Stimulated activated naive B cell treated with anti-CD40 and anti-IgM and Interleukin-4, amounts not matched to agents 10 μg/mL and 1 μg/mL and 100 μg/mL, for 72 hours (primary cell): ENCODE data around the gene CALHM3.
"Not testable (repeated sequence)": the region's sequence is repeated elsewhere in the genome, so short reads cannot be mapped to it uniquely, and the experiment has no call there.

Experiments used
- ATAC-seq, 2 donors: fragments of 150-1000 bp; cut with Tn5 transposase; replicated peaks; 2 replicates each; pipeline ENCODE4 v1.10.0; 2021; ENCODE audit warnings: moderate library complexity in 1 of 2
- DNase-seq: peaks from one replicate; pipeline ENCODE4 v3.0.0; 2021
- H3K27ac Mint-ChIP-seq: one replicate; pipeline ENCODE4 v1.8.0; 2022; ENCODE audit warnings: mild to moderate bottlenecking, mixed read lengths
- H3K27me3 Mint-ChIP-seq, 2 donors: one replicate each; pipeline ENCODE4 v1.8.0; 2022; ENCODE audit warnings: mixed read lengths in 2 of 2
- H3K36me3 Mint-ChIP-seq, 2 donors: one replicate each; pipeline ENCODE4 v1.8.0; 2022; ENCODE audit warnings: mixed read lengths in 2 of 2, mild to moderate bottlenecking in 1 of 2
- H3K4me1 Mint-ChIP-seq, 2 donors: one replicate each; pipeline ENCODE4 v1.8.0; 2022; ENCODE audit warnings: mixed read lengths in 2 of 2, mild to moderate bottlenecking in 1 of 2
- H3K4me3 Mint-ChIP-seq, 2 donors: one replicate each; pipeline ENCODE4 v1.8.0; 2022; ENCODE audit warnings: mild to moderate bottlenecking in 2 of 2, mixed read lengths in 2 of 2, moderate library complexity in 1 of 2
- H3K9me3 Mint-ChIP-seq, 2 donors: one replicate each; pipeline ENCODE4 v1.8.0; 2022; ENCODE audit warnings: mixed read lengths in 2 of 2, mild to moderate bottlenecking in 1 of 2

CALHM3 gene

DNA sequence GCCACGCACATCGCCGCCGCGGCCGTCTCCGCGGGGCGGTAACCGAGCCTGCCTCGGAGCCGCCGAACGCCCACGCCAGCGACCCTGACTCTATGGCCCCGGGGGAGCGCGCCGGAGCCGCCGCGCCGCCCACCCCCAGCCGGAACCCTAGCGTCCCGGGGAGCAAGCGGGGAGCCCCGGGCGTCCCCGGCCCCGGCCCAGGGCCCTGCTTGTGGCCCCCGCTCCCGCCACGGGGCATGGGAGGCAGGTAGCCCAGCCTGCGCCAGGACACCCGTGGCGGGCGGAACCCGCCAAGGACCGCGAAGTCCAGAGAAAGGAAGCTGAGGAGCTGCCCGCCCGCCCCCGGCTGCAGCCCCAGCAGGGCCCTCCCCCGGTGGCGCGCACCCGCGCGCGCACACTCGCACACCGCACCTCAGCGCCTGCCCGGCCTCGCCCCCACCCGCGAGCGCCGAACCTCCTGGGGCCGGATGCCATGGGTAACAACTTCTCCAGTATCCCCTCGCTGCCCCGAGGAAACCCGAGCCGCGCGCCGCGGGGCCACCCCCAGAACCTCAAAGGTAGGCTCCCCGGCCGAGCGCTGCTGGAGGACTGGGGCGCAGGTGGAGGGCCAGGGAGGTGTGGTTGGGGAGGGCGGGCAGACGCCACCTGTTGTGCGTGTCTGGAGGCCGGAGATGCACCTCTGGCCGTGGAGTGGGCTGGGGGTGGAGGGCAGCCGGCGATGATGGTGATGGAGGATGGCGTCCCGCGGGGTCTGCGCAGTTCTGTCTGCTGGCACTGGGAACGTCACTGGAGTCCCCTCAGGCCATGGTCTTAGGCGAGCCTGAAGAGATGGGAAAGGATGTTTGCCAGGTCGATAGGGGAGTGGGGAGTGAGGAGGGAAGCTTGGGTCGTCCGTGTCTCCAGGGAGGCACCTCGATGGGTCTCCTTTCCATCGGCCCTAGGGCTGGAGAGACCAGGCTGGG, 15.2 kb upstream of the CALHM3 start:
- Mint-ChIP-seq H3K4me1 (peaks cover 29 to 44% of the 10 kb centered on the region in 2 donors), H3K9me3 (no peaks in the 10 kb centered on the region), H3K4me3 (peak overlapping the region; percentile 66 to 72), H3K27ac (no peak overlapping the region), H3K27me3 (peaks cover 50 to 72% of the 10 kb centered on the region in 2 donors), H3K36me3 (no peaks in the 10 kb centered on the region)
- peak; percentile 22 to 24 for ATAC-seq
- DNase-seq: no peak

DNA sequence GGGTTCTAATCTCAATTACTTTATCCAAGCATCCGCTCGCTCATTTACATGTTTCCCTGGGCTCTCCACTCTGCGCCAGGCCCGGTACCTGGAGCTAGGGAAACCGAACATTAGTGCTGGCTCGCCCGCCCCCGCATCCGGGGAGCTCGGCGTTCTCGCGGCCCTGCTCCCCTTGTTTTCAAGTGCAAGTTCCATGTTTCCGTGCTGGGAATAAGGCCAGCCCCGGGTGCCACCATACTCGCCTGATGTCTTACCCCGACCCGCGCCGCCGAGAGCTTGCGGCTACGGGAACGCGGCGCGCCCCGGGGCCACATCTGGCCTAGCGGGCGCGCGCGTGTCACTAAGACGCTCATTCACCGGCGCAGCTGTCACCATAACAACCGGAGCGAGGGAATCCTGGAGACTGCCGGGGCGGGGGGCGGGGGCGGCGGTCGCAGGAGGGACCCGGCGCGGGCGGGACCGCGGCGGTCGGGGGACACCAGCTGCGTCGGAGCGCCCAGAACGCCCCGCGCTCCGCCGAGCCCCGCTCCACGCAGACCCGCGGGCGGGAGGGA, 14.4 kb upstream of the CALHM3 start, which contains the start of gene NEURL1:
TSS of gene NEURL1 (plus strand) at position 344 of the 554 bp plus-strand sequence. CDS start 683 bp downstream, outside the sequence.
- peaks cover 29 to 44% of the 10 kb centered on the region in 2 donors for H3K4me1 Mint-ChIP-seq
- H3K27me3 Mint-ChIP-seq: peaks cover 46 to 64% of the 10 kb centered on the region in 2 donors
- ATAC-seq (peak; percentile 5 to 9), DNase-seq (no peak)
- H3K27ac Mint-ChIP-seq: peak within 1 kb of the TSS; percentile 42
- peak within 1 kb of the TSS; percentile 83 to 88 for H3K4me3 Mint-ChIP-seq
- H3K36me3 Mint-ChIP-seq: no peaks in the 10 kb centered on the region
- H3K9me3 Mint-ChIP-seq: no peaks in the 10 kb centered on the region

DNA sequence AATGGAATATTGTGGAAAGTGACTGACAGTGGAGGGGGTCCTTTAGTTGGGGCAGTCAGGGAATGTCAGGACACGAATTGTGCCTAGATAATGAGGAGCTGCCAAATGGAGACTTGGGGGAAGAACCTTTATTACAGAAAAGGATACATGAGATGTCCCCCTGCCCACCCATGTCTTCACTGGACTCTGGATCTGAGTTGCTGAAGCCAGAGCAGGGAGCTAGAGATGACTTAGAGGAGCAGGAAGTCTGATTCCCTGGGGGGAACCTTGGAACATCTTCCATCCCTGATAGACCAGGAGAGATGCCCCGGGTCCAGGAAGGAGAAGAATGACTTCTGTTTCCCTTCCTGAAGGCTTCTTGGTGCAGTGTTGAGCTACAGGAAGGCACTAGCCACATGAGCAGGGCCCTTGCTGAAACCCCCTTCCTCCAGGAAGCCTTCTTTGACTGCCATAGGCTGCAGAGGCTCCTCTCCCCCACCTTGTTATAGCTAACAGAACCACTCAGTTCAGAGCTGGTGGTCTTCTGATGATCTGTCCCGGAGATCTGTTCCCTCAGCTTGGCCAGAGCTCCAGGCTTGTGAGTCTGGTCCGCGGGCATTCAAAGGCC, 13.7 kb upstream of the CALHM3 start:
- H3K27ac Mint-ChIP-seq: no peak overlapping the region
- H3K27me3 Mint-ChIP-seq: peaks cover 44 to 61% of the 10 kb centered on the region in 2 donors

DNA sequence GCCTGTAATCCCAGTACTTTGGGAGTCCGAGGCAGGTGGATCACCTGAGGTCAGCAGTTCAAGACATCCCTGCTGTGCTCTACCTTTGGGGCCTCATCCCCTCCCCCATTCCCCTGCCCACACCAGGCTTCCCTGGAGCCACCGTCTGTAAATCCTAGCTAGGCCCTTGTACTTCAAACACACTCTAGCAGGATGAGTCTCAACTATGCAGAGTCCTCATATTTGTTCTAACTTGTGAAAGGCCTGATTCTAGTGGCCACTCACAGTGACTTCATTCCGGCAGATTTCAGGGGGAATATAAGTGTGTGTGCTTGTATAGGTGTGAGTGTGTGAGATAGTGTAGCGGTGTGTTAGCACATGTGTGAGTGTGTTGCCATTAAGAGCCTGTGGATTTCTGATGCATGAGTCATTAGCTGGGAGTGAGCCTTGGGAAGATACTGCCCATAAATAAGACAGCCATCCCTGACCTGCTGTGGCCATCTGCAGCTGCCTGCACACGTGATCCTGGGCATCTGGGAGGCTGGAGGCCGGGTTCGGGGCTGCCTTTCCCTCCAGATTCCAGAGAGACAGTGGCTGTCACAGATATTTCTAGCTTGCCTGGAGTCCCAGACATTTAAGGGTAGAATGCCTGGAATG, 12.8 kb upstream of the CALHM3 start:
- H3K36me3 Mint-ChIP-seq: no peaks in the 10 kb centered on the region
- H3K27me3 Mint-ChIP-seq: peaks cover 37 to 52% of the 10 kb centered on the region in 2 donors
- peaks cover 29 to 44% of the 10 kb centered on the region in 2 donors for H3K4me1 Mint-ChIP-seq
- ATAC-seq: no peak
- no peaks in the 10 kb centered on the region for H3K9me3 Mint-ChIP-seq
- no peak overlapping the region for H3K4me3 Mint-ChIP-seq
- DNase-seq: no peak
- peak overlapping the region; percentile 43 for H3K27ac Mint-ChIP-seq

More for the DNA sequence above, 13.7 kb upstream of the CALHM3 start:
- H3K4me1 Mint-ChIP-seq: peaks cover 29 to 44% of the 10 kb centered on the region in 2 donors
- H3K4me3 Mint-ChIP-seq: peak overlapping the region; percentile 83 to 88
- ATAC-seq (no peak), DNase-seq (no peak)
- no peaks in the 10 kb centered on the region for H3K9me3 Mint-ChIP-seq
- H3K36me3 Mint-ChIP-seq: no peaks in the 10 kb centered on the region

DNA sequence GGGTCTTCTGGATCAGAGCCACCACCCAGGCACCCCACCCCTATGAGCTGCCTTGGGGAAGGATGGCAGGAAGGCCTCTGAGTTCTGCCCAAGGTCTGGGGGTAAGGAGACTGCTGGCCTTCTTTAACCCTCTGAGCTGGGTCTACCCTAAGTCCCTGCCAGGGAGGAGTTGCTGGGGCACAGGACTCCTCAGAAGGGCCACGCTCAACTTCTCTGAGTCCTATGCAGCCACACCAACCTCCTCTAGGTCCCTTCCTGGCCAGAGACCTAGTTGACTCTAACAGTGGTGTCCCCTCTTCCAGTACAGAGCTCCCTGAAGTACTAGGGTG, 11.9 kb upstream of the CALHM3 start:
- DNase-seq: no peak
- no peak overlapping the region for H3K4me3 Mint-ChIP-seq

DNA sequence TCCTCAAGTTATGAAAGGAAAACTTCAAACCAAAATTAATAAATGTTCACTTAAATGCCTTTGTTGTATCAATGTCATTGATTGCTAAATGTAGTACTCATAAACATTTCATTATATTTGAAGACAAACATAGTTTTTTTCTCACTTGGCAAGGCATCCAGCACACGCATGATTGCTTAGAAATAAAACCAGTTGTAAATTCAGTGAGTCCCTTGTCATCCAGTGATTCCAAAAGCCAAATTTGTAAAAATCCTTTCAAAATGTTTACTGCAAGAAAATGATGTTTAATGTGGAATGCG, 8.3 kb upstream of the CALHM3 start:
- no peak for ATAC-seq
- no peak overlapping the region for H3K4me3 Mint-ChIP-seq

More for the DNA sequence above, 11.9 kb upstream of the CALHM3 start:
- Mint-ChIP-seq H3K36me3 (no peaks in the 10 kb centered on the region), H3K9me3 (no peaks in the 10 kb centered on the region), H3K4me1 (peaks cover 29 to 48% of the 10 kb centered on the region in 2 donors), H3K27ac (no peak overlapping the region), H3K27me3 (peaks cover 37 to 50% of the 10 kb centered on the region in 2 donors)
- peak; percentile 38 to 41 for ATAC-seq

DNA sequence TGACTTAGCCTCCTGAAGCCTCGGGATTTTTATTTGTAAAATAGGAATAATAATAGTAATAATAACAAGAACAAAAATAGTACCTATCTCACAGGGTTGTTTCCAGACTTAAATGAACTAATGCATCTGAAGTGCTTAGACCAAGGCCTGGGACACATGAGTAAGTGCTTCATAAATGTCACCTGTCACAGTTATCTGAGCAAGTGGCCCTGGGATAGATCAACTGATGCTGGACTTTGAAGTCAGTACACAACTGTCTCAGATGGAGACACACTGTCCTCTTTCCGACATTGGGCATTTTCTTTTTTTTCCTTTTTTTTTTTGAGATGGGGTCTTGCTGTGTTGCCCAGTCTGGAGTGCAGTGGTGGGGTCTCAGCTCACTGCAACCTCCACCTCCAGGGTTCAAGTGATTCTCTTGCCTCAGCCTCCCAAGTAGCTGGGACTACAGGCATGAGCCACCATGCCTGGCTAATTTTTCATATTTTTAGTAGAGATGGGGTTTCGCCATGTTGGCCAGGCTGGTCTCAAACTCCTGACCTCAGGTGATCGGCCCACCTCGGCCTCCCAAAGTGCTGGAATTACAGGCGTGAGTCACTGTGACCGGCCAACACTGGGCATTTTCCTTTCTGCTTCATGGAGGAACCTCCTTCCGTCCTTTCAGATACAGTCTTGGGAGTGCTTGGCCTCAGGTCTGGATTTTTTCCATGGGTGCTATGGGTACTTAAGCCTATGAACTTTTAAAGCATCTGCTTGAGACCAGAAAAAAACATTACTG, 7.8 kb upstream of the CALHM3 start:
- H3K27ac Mint-ChIP-seq, DNase-seq, ATAC-seq, H3K4me3 Mint-ChIP-seq, H3K9me3 Mint-ChIP-seq, H3K36me3 Mint-ChIP-seq: not testable (repeated sequence)
- Mint-ChIP-seq H3K27me3 (peaks cover 8 to 18% of the 10 kb centered on the region in 2 donors), H3K4me1 (peaks cover 23 to 36% of the 10 kb centered on the region in 2 donors)

More for the DNA sequence above, 8.3 kb upstream of the CALHM3 start:
- Mint-ChIP-seq H3K9me3 (no peaks in the 10 kb centered on the region), H3K36me3 (no peaks in the 10 kb centered on the region), H3K4me1 (peaks cover 21 to 38% of the 10 kb centered on the region in 2 donors), H3K27ac (no peak overlapping the region), H3K27me3 (peaks cover 14 to 23% of the 10 kb centered on the region in 2 donors)
- no peak for DNase-seq

DNA sequence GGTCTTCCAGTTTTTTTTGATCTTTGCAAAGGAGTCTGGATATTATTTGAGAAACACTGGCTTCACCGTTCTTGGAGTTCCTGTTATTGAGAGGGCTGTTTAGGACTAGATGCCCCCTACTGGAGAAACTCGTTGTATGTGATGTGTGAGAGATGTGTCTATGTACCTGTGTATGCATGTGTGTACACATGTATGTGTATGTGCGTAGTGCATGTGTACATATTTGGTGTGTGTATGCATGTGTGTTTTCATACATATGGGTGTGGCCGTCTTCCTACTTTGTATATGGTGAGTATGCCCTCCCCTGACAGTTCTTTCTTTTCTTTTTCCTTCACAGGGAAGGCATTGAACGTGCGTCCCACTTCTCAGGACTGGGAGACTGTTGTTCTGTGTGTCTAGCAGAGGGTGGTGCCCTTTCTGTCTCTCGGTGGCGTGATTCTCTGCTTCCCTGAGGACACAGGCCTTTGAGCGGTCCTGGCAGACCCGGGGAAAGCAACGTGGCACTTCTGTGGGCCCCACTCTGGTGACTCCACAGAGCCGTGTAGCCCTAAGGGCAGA, 3.0 kb upstream of the CALHM3 start:
- Mint-ChIP-seq H3K9me3 (no peaks in the 10 kb centered on the region), H3K4me1 (peaks cover 8 to 15% of the 10 kb centered on the region in 2 donors), H3K27me3 (peaks cover 0 to 13% of the 10 kb centered on the region in 2 donors), H3K4me3 (no peak overlapping the region), H3K27ac (no peak overlapping the region), H3K36me3 (no peaks in the 10 kb centered on the region)
- ATAC-seq (peak; percentile 84 to 91), DNase-seq (no peak)

DNA sequence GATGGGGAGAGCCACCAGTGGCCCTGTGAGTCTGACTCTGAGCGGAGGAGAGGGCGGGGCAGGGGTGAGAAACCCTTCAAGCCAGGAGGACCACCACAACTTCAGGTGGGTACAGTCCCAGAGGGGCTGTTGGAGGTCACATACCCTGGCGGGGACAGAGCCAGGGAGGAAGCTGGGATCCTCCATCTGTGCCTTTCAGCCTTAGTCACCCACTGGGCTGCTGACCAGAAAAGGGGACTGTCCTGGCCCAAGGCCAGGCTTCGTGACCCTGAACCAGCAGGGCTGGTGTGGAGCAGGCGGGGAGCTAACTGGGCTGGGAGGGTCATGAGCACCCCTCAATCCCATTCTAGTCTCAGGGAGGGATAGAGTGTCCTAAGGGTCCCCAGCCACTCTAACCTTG, 1.5 kb upstream of the CALHM3 start:
- Mint-ChIP-seq H3K27me3 (peaks cover 0 to 7% of the 10 kb centered on the region in 2 donors), H3K36me3 (no peaks in the 10 kb centered on the region), H3K27ac (no peak overlapping the region), H3K4me1 (peaks cover 4 to 10% of the 10 kb centered on the region in 2 donors), H3K9me3 (no peaks in the 10 kb centered on the region), H3K4me3 (no peak overlapping the region)
- ATAC-seq: no peak
- no peak for DNase-seq

DNA sequence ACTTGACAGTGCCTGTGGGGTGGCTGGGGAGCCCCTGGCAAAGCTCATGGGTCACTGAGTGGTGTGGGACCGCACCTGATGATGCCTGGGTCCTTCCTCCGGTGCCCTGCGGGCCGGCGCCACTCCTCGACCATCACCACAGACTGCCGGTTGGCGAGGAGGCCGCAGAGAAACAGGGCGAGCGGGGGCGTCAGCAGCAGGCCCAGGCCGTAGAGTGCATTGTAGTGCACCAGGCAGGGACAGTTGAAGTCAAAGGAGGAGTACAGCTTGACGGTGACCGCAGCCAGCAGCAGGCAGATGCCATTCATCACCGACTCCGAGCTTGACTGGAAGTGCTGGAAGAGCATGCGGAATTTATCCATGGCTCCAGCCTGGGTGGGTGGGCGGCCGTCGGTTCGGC, 369 bp downstream of the CALHM3 start:
- DNase-seq: no peak
- no peak overlapping the region for H3K27ac Mint-ChIP-seq

DNA sequence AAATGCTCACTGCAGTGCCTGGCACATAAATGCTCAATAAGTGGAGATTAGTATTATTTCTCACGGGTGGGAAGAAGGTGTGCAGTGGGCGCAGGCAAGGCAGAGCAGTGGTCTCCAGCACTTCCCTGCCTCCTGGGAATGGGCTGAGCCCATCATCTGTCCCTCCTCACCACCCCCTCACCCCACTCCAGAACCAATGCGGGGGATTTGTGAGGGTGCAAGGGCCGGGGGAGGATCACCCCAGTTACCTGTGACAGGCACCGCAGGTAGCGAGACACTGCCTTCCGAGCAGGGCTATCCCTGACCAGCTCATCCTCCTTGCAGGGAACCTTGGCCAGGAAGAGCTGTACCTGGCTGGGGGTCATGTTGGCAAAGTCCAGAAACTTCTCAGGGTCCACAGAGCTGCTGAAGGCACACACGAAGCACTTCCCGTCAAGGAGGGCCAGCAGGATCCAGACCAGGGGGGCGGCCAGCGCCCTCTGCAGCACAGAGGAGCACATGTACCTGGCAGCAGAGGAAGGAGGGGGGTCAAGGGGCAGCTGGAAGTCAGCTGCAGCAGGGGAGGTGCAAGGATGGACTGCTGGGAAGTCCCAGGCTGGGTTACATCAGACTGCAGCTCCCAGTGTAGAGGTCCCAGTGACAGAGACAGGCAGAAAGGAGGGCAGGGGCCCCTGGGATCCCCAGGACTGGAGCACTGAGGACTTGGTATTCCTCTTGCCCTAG, 2.8 kb downstream of the CALHM3 start:
- no peak for ATAC-seq
- Mint-ChIP-seq H3K36me3 (no peaks in the 10 kb centered on the region), H3K27ac (no peak overlapping the region), H3K4me3 (no peak overlapping the region), H3K4me1 (peaks cover 8 to 16% of the 10 kb centered on the region in 2 donors), H3K9me3 (no peaks in the 10 kb centered on the region), H3K27me3 (peaks cover 0 to 6% of the 10 kb centered on the region in 2 donors)
- DNase-seq: no peak

More for the DNA sequence above, 369 bp downstream of the CALHM3 start:
- H3K4me3 Mint-ChIP-seq: no peak overlapping the region
- H3K4me1 Mint-ChIP-seq: peaks cover 7 to 8% of the 10 kb centered on the region in 2 donors
- ATAC-seq: no peak
- peaks cover 0 to 6% of the 10 kb centered on the region in 2 donors for H3K27me3 Mint-ChIP-seq
- no peaks in the 10 kb centered on the region for H3K9me3 Mint-ChIP-seq
- H3K36me3 Mint-ChIP-seq: no peaks in the 10 kb centered on the region

DNA sequence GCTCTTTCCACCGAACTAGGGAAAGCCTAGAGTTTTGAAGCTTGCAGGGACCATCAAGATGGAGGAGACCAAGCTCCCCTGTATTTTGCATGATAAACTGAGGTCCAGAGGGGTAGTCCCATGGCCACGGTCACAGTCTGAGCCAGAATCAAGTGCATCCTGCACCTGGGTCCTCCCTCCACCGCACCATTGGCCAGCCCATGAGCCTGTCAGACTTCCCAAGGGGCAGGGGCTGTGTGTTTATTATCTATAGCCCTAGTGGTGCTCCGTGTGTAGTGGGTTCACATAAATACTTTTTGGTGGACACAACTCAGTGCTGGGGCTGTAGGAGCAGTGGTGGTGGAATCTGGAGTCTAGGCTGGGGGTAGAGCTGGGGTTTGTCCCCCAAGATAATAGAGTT, 3.6 kb downstream of the CALHM3 start:
- peaks cover 0 to 3% of the 10 kb centered on the region in 2 donors for H3K9me3 Mint-ChIP-seq
- no peak overlapping the region for H3K27ac Mint-ChIP-seq
- H3K27me3 Mint-ChIP-seq: peaks cover 0 to 6% of the 10 kb centered on the region in 2 donors
- H3K4me3 Mint-ChIP-seq: no peak overlapping the region
- H3K4me1 Mint-ChIP-seq: peaks cover 15 to 24% of the 10 kb centered on the region in 2 donors
- no peak for ATAC-seq
- no peak for DNase-seq
- peaks cover 0 to 4% of the 10 kb centered on the region in 2 donors for H3K36me3 Mint-ChIP-seq

DNA sequence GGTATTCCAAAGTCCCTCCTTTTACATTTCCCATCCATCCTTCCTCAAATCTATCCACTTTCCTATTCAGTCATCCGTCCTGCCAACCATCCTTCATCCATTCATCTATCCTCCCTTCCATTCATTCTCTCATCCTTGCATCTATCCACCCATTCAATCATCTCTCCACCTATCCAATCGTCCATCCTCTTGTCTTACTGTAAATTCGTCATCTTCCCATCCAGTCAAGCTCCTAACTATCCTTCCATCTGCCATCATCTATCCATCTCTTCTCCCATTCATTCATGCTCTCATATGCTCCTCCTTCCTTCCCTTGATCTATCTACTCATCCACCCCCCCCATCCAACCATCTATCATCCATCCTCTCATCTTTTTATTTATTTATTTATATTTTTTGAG, 5.0 kb downstream of the CALHM3 start:
- Mint-ChIP-seq H3K4me1 (peaks cover 22 to 33% of the 10 kb centered on the region in 2 donors), H3K27ac (no peak overlapping the region), H3K4me3 (no peak overlapping the region), H3K9me3 (peaks cover 0 to 3% of the 10 kb centered on the region in 2 donors), H3K36me3 (peaks cover 0 to 5% of the 10 kb centered on the region in 2 donors), H3K27me3 (peaks cover 0 to 6% of the 10 kb centered on the region in 2 donors)
- DNase-seq (no peak), ATAC-seq (no peak)
